Measurements from ENCODE around the gene TEX101.
"Not testable (repeated sequence)": the region's sequence is repeated elsewhere in the genome, so short reads cannot be mapped to it uniquely, and the experiment has no call there.

DNA sequence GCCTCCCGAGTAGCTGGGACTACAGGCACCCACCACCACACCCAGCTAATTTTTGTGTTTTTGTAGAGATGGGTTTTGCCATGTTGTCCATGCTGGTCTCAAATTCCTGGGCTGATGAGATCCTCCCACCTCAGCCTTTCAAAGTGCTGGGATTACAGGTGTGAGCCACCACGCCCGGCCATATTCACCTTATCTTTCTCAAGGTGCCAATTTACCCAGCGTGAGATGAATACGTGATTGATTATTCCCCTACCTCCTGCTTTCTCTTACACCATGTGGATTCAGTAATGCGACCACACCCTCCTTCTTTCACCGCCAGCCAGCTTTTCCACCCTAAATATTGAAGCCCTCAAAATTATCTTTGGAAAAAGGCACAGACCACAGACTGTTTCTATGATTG is 31.4 kb upstream of the TEX101 start:
- TF ChIP-seq, protein P1, sequence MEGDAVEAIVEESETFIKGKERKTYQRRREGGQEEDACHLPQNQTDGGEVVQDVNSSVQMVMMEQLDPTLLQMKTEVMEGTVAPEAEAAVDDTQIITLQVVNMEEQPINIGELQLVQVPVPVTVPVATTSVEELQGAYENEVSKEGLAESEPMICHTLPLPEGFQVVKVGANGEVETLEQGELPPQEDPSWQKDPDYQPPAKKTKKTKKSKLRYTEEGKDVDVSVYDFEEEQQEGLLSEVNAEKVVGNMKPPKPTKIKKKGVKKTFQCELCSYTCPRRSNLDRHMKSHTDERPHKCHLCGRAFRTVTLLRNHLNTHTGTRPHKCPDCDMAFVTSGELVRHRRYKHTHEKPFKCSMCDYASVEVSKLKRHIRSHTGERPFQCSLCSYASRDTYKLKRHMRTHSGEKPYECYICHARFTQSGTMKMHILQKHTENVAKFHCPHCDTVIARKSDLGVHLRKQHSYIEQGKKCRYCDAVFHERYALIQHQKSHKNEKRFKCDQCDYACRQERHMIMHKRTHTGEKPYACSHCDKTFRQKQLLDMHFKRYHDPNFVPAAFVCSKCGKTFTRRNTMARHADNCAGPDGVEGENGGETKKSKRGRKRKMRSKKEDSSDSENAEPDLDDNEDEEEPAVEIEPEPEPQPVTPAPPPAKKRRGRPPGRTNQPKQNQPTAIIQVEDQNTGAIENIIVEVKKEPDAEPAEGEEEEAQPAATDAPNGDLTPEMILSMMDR (conservative IDR thresholded peaks at IDR 0.05 in 1 of 2, IDR thresholded peaks at IDR 0.05 in 1 of 2; ENCODE audit: low read depth in 1 of 2, low read length in 2 of 2), result not testable (repeated sequence)
- TF ChIP-seq EZH2 (IDR thresholded peaks at IDR 0.05; ENCODE audit: low read length, missing control alignments), result not testable (repeated sequence)
